Activated CD8-positive, alpha-beta memory T cell treated with anti-CD3 and anti-CD28 coated beads, Interleukin-2, amount 50 U/mL, for 4 hours (primary cell): ENCODE data around the gene ACAD8.
"Not testable (repeated sequence)": the region's sequence is repeated elsewhere in the genome, so short reads cannot be mapped to it uniquely, and the experiment has no call there.

Source experiments
- DNase-seq: peaks from one replicate; pipeline ENCODE4 v3.0.0-alpha.2; 2020

The ACAD8 gene

DNA sequence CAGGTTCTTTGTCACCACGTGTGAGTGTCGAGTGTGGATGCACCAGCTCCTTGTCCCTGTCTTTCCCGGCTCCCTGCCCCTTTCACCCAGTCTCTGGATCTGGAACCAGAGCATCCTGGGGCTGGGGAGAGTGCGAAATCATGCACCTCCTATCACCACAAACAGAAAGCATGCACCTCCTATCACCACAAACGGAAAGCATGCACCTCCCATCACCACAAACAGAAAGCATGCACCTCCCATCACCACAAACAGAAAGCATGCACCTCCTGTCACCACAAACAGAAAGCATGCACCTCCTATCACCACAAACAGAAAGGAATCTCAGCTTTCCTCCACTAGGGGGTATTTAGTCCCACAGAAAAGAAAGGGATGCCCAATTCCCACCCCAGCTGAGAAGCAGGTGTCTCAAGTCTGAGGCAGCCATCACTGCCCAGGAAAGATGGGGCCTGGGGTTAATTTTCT, 16.9 kb downstream of the ACAD8 start:
- DNase-seq, result no peak

DNA sequence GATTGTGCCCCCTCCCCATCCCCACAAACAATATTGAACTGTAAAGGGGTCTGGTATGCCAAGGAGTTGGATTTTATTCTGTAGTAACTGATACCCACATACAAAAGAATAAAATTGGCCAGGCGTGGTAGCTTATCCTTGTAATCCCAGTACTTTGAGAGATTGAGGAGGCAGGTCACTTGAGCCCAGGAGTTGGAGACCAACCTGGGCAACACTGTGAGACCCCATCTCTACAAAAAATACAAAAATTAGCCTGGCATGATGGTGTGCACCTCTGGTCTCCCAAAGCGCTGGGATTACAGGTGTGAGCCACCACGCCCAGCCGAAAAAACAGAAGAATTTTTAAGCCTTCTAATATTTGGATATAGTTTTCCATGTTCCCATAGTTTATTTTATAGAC, 18.6 kb downstream of the ACAD8 start:
- DNase-seq, result no peak

DNA sequence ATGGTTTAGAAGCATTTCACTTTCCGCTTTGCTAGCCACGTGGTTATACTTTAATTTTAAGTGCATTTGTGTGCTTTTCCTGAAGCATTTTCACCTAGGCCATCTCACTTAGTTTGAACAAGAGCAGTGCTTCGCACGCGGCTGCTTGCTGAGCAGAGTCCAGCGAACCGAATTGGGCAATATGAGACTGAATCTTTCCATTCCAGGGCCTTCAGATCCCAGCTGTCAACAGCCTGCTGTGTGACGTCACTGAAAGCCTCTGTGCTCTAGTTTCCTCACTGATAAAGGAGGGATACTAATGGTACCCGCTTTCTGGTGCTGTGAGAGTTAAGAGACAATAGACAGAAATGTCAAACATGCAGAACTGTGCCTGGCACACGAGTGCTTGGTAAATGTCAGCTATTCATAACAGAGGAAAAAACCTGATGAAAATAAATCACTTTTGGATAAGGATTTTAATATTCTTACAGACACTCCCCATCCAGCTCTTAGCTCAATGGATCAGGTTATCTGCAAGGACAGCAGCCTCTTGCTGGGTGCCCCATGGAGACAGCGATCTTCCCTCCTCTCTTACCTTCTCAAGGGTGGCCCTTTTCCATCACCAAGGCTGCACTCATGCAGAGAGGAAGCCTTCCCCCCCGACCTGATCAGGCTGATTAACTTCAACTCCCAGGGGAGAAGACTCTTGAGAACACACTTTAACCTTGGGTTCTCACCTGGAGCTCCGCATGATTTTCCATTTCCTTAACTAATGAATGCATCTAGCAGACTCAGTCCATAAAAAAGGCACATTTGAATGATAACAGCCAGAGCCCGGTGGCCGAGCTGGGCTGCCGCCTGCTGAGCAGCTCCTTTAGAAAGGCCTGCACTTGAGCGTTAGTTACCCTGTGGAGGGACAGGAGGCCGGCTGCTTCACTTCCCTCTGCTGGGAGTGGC, 19.3 kb downstream of the ACAD8 start:
- no peak for DNase-seq

DNA sequence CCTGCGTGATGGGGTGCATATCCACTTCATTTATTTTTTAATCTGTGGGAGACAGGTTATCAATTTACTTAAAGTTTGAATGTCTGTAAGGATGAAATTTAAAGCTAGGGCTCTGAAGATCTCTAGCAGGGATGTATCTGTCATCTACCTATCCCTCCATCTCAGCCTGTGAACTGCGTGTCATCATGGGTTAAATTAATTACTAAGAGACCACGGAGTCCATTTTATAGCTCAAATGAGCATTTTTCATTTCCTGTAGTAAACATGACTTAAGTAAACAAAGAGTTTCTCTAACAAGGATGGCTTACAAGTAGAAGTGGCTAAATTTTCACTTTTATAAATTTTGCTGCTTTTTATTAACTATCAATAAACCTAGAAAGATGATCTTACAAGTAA, 19.9 kb downstream of the ACAD8 start:
- DNase-seq, result no peak

DNA sequence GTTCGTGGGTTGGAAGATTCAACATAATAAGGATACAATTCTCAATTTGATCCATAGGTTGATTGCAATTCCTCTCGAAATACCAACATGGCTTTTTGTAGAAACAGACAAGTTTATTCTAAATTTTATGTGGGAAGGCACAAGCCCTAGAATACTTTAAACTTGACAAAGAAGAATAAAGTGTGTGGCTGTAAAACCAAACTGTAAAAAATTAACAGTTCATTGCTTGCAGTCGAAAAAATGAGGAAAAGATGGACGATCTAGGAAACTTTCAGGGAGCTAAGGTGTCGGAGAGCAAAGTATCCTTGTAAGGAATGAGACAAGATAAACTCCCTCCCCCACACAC, 21.8 kb downstream of the ACAD8 start:
- DNase-seq, result no peak

DNA sequence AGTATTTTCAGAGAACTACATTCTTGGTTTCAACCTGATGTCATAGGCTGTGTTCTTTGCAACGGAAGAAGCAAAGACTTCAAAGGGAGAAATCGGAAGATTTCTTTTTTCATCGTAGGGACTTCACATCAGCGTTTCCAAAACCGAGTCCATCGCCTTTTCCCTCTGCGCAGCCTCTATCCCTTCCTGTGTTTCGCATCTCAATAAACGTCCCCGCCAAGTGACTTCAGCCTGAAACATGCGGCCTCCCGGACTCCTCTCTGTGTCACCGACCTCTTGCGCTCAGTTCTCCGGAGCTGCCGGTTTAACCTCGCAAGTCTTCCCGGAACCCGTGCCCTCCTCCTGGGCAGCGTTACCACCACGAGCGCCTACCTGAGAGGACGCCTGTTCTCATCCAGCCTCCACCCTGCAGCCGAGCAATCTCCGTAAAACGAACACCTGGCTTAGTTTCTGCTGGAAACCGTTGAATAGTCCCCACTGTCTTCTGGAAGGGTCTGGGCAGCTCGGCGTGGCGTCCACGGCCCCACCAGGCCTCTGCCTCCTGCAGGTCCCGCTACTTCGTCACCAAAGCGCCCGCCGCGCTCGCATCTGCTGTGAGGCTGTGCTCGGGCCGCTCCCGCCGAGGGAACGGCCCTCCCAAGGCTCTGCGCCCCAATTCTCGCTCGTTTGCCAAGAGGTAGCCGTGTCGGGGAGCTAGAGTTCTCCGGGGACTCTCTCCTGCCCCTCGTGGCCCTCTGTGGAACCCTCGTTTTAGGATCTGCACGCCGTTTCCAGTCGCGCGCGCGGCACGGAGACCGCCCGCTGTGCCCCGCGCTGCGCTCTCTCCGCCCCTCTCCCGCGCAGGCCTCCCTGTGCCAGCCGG, 22.4 kb downstream of the ACAD8 start, which contains the start of gene GLB1L3:
Gene GLB1L3 (plus strand): TSS at position 846 of the 862 bp plus-strand sequence. CDS start 362 bp downstream, outside the sequence.
- DNase-seq, result peak; percentile 80

DNA sequence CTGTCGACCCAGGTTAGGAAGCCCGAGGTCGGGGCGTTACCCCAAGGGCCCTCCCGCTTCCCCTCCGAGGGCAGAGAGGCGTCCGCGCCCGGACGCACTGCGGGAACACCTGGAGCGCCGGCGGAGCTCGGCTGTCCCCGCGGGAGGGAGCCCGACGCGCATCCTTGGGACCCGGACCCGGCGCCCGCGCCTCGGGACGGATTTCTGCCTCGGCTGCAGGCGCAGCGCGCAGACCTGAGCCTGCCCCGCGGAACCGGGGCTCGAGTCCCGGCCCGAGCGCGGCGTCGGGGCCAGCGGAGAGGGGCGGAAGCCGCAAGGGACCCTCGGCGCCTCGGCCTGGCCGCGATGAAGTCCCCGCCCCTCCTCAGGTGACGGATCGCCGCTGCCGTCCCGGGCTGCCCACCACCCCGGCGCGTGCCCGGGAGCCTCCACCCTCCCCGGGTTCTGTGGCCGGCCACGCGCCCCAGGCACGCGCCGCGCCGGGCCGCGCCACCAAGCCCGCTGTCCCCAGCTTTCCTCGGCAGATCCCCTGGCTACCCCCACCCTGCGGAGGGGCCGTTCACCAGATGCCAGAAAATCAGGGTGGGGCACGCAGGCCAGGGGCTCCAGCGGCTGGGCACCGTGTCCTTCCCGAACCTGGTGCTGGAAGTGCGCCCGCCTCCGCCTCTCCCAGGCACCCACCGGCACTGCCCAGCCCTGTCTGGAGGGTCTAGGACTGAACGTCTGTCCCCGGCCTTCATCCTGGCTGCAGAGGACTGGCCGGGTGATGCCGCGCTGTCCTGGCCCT, 23.2 kb downstream of the ACAD8 start:
- no peak for DNase-seq

DNA sequence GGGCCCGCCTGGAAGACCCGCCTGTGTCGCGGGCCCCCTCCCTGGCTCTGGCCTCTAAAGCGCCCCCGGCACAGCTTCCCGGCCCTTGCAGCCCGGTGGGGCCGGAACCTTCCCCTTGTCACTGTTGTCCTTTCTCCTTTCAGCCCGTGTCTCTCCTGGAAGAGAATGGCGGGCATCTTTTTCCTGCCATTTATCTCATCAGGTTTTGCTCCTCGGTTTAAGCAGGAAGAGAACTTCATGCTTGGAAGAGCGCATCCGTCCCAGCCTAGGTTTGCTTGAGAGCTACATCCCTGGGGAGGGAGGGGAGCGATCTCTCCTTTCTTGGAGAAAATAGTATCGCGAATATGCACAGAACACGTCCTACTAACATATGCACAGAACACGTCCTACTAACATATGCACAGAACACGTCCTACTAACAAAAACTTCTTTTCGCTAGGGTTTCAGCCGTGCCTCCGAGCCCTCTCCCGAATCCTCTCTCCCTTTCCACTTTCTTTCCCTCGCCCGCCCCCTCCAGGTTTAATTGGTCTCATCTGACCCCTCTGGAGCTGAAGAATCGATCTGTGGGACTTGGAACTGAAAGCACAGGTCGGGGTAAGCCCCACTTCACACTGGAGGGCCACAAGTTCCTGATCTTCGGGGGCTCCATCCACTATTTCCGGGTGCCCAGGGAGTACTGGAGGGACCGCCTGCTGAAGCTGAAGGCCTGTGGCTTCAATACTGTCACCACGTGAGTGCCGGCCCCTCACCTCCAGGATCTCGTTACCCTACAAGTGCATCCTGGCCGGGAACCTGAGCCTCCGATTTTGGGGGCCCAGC, 24.0 kb downstream of the ACAD8 start:
- no peak for DNase-seq

DNA sequence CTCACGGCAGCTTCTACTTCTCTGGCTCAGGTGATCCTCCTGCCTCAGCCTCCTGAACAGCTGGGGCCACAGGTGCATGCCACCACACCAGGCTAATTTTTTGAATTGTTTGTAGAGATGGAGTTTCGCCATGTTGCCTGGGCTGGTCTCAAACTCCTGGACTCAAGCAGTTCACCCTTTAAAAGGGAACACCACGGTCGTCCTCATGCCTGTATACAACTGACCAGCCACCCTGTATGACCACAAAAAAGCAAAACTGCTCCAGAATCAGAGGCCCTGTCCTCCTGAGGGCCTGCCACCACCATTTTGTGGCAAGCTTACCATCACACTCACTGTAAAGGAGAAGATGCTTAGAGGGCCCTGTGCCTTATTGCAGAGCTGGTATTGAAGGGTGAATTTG, 25.0 kb downstream of the ACAD8 start:
- DNase-seq, result no peak

DNA sequence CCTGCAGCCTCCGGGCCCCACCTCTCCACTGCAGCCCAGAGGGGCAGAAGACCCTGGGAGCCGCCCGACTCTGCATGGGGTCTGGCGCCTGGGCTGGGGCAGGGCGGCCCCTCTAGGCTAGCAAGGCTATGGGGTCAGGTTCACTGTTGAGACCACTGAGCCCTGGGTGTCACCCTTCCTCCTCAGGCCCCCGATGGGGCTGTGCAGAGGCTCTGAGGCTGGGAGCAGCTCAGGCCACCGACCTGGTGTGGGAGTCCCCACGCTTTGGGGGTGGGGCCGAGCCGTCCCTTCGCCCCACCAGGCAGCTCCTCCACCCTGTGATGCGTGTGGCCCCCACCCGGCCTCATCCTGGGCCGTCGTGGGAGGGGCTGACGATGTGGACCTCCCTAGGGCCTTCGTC, 28.3 kb downstream of the ACAD8 start:
- DNase-seq, result not testable (repeated sequence)

DNA sequence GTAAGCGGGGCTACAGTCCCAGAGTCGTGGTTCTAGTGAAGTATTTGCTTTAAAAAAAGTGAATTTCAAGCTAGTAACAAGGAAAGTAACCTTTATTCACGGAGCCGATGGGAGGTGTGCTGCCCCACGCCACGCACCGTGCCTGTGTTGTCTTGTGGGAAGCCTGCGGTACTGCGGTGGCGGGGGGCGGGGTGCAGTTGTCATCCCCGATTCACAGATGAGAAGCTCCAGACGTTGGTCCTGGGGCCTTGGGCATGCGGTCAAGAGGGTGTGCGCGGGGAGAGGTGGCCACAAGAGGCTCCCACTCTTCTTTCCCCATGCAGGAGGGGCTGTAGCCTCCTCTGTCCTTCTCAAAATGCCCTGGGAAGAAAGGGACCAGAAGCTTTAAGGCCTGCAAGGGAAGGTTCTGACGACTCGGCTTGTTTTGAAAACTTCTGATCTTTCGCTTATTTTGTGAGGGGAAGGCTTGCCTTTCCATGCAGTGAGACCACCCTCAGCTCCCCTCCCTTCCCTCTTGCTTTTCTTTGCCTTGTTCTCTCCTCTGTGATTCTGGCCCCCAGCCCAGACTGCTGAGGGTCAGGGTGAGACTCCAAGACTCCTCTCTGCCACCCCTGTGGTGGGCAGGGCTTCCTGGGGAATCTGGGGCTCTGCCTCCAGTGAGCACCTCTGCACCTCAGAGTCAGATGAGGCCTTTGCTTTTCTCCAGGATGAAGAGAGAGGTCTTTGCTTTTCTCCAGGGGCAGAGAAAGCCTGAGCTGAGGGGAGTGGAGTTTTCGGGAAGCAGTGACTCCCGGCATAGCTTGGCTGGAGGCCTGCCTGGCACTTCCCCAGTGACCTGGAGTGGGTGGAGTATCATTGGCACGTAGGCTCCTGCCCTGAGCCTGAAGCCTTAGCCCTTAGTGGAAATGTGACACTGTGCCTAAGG, 29.0 kb downstream of the ACAD8 start:
- DNase-seq, result no peak

DNA sequence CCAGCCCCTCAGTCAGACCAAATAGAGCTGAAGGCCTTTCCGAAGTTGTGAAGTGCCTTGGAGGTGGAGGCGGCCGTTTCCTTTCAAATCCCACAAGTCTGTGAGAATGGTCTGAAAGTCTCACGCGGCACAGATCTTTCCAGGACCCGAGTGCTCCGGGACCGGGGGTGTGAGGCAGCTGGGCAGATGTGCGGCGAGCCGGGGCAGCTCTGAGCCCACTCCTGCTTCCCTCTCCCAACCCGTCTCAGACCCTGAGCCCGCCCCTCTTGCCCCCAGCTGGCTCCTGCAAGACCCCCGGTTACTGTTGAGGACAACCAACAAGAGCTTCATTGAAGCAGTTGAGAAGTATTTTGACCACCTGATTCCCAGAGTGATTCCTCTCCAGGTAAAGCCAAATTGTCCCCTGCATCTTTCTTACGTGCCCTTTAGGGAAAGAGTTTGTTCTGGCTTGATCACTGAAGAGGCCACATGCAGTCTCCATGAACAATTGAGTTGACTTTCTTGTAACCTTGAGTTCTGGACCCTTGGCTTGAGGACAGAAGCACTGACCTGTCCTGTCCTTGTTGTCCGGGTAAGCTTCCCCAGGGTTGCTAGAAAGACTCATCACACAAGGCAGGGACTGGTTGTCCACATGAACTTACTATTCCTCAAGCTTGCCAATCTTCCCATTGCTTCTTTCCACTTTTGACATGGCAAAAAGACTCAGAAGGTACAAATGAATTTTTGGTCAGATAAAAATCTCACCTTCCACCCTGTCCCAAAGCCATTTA, 30.3 kb downstream of the ACAD8 start:
- no peak for DNase-seq

DNA sequence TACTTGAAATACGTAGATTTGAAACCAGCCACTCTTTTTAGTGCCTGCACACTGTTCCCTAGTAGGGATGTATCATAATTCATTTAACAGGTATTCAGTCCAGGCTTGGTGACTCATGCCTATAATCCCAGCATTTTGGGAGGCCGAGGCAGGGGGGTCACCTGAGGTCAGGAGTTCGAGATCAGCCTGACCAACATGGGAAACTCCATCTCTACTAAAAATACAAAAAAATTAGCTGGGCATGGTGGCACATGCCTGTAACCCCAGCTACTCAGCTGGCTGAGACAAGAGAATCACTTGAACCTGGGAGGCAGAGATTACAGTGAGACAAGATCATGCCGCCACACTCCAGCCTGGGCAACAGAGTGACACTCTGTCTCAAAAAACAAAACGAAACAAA, 31.0 kb downstream of the ACAD8 start:
- not testable (repeated sequence) for DNase-seq

DNA sequence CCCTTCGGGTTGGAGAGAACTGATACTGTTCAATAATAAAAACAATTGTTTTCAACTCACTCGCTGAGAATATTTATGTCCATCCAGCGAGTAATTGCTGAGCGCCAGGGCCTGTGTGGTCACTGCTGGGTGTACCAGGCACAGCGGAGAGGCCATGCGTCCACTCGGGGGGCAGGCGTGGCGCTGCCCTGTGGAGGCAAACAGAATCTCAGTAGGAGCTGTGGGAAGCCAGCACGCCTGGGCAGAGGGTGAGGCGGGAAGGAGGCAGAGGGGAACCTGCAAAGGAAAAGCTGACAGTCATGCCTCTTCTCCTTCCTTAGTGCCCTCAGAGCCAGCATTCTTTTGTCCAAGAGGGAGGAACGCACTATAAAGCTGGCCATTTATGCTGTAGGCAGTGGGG, 34.2 kb downstream of the ACAD8 start:
- no peak for DNase-seq

DNA sequence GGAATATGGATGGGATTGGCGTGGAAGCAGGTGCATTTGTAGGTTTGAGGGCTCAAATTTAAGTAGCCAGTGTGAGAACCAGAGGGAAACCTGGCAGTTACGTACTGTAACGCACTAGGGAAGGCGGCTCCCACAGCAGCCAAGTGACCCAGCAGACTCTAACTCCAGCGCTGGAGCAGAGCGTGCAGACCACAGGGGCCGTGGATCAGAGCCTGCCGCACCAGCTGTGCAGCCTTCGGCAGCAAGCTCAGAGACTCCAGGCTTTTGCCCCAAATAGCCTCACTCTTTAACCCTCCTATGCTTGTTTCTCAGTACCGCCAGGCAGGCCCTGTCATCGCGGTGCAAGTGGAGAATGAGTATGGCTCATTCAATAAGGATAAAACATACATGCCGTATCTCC, 35.1 kb downstream of the ACAD8 start:
- DNase-seq, result no peak

DNA sequence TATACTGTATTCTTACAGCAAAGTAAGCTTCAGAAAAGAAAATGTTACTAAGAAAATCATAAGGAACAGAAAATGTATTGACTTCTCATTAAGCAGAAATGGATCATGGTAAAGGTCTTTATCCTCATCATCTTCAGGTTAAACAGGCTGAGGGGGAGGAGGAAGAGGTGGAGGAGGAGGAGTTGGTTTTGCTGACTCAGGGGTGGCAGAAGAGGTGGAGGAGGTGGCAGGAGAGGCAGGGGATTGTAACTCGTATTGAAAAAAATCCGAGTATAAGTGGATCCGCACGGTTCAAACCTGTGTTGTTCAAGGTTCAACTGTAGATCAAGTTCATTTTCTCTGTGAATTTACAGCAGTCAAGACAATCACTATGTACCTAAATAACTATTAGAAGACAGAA, 35.8 kb downstream of the ACAD8 start:
- no peak for DNase-seq

DNA sequence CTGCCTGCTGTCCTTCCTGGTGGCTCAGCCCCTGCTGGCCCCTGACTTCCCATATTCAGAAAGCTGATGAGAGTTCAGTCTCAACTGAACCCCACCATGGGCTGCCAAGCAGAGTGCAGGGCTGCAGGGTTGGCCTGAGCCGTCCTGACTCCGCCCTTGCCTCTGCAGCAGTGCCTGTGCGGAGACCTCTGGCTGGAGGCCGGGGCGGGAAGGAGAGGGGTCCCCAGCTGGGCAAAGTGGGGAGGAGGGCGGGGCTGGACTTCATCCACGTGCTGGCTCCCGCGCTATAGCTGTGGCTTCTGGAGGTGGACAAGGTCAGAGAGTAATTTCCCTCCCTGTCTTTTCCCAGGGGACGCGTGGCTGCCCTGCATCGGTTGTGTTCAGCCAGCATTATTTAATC, 36.4 kb downstream of the ACAD8 start:
- no peak for DNase-seq

DNA sequence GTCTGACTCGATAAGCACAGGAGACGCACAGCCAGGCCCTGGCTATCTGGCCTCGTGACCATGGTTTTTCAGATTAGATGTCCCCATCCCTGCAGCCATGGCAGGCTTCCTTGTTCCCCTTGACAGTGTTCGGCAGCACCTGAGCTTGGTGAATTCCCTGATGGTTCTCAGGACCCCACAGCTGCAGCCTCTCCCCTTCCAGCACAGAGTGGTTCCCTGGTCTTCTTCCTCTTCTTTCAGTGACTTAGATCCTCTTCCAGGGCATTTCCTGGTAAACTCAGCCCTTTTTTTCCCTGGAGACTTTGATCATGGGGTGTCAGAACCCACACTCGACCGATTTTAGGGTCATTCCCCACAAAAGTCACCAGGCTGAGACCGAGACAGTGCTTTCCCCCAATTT, 37.3 kb downstream of the ACAD8 start:
- no peak for DNase-seq

DNA sequence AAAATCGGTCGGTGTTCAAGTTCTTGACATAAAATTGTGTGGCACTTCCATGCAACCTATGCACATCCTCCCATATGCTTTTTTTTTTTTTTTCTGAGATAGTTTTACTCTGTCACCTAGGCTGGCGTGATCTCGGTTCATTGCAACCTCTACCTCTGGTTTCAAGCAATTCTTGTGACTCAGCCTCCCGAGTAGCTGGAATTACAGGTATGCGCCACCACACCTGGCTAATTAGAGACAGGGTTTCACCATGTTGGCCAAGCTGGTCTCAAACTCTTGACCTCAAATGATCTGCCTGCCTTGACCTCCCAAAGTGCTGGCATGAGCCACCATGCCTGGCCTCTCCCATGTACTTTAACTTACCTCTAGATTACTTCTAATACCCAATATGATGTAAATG, 37.8 kb downstream of the ACAD8 start:
- no peak for DNase-seq

DNA sequence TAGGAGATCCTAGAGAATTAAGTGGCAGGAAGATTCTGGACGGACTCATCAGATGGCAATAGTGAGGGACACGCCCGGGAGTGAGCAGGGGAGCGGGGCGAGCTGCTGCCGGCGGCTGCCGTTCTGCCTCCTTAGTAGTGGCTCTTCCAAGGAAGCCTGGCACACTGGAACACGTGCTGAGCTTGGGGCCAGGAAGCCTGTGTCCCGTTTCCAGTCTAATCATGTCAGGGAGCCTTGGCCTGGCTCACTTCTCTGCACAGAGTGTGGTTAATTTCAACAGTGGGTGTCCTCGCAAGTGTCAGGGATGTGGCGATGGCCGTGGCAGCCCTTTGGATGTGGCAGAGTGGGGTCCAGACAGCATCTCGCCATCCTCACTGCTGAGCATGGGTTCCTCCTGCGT, 39.3 kb downstream of the ACAD8 start:
- no peak for DNase-seq
